Measurements from ENCODE around the gene ELP4.
"Not testable (repeated sequence)": the region's sequence is repeated elsewhere in the genome, so short reads cannot be mapped to it uniquely, and the experiment has no call there.

ELP4 gene

DNA sequence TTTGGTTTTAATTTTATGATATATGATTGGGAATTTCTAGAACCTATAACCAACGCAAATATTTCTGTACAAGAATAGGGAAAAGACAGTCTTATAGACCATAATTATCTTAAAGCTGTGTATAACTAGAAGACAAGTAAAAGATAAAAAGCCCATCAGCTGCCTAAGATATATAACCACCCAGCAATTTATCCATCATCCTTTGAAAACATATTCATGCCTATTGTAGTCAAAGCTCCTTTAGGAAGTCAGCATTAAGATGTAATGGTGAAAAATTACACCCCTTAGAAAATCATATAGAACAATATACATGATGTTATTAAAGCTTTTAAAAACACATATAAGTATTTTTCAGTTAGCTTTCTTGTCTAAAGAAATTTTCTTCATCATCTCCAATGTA, 46.4 kb downstream of the ELP4 start:
- H3K9ac ChIP-seq (ENCODE audit: low read length), result no peak overlapping the region
- H3K4me2 ChIP-seq (ENCODE audit: low read length), result no peak overlapping the region
- H2AFZ ChIP-seq (ENCODE audit: low read length), result no peak overlapping the region
- H3K9me3 ChIP-seq (ENCODE audit: low read length), result no peaks in the 10 kb centered on the region
- no peak overlapping the region for H3K4me3 ChIP-seq (ENCODE audit: low read depth, low read length, poor library complexity, severe bottlenecking)
- no peaks in the 10 kb centered on the region for H3K27me3 ChIP-seq (ENCODE audit: insufficient read depth, low read length)
- no peaks in the 10 kb centered on the region for H3F3A ChIP-seq (ENCODE audit: insufficient read depth, low read length)
- H3K9me2 ChIP-seq (ENCODE audit: low read depth, low read length), result no peaks in the 10 kb centered on the region
- no peaks in the 10 kb centered on the region for H3K4me1 ChIP-seq (ENCODE audit: insufficient read depth, low read length, severe bottlenecking)
- 0 out of 2 replicates have a peak, but pooled peaks cover 1% of the 10 kb centered on the region for H3K36me3 ChIP-seq (ENCODE audit: insufficient read depth, low read length)
- no peak overlapping the region for H3K27ac ChIP-seq (ENCODE audit: low read depth, low read length, poor library complexity, severe bottlenecking)
- TF ChIP-seq, protein P1, sequence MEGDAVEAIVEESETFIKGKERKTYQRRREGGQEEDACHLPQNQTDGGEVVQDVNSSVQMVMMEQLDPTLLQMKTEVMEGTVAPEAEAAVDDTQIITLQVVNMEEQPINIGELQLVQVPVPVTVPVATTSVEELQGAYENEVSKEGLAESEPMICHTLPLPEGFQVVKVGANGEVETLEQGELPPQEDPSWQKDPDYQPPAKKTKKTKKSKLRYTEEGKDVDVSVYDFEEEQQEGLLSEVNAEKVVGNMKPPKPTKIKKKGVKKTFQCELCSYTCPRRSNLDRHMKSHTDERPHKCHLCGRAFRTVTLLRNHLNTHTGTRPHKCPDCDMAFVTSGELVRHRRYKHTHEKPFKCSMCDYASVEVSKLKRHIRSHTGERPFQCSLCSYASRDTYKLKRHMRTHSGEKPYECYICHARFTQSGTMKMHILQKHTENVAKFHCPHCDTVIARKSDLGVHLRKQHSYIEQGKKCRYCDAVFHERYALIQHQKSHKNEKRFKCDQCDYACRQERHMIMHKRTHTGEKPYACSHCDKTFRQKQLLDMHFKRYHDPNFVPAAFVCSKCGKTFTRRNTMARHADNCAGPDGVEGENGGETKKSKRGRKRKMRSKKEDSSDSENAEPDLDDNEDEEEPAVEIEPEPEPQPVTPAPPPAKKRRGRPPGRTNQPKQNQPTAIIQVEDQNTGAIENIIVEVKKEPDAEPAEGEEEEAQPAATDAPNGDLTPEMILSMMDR (IDR thresholded peaks at IDR 0.05; ENCODE audit: low read length), result no peak
- TF ChIP-seq EZH2 (IDR thresholded peaks at IDR 0.05; ENCODE audit: borderline replicate concordance, low read length), result no peak
- no peaks in the 10 kb centered on the region for H3K79me2 ChIP-seq (ENCODE audit: insufficient read depth, low read length)
- no peaks in the 10 kb centered on the region for H4K20me1 ChIP-seq (ENCODE audit: insufficient read depth, low read length)

DNA sequence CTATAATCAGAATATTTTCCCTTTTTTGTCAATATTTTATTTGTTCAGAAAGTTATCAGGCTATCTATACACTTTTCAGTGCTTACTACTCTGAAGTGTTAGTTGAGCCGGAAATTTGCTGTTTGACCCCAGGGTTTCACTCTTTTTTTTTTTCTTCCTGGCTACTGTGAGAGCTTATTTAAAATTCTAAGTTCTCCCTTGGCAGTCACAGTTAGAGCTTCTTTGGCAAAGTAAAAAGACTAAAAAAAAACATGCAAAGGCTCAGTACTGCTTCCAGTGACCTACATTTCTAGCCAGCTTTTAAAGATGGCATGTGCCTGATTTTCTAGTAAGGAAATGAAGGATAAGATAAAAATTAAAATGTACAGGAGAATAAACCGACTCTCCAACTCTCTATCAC, 48.4 kb downstream of the ELP4 start:
- no peaks in the 10 kb centered on the region for H3K9me2 ChIP-seq (ENCODE audit: low read depth, low read length)
- no peak overlapping the region for H3K27ac ChIP-seq (ENCODE audit: low read depth, low read length, poor library complexity, severe bottlenecking)
- H4K20me1 ChIP-seq (ENCODE audit: insufficient read depth, low read length), result no peaks in the 10 kb centered on the region
- H3K4me3 ChIP-seq (ENCODE audit: low read depth, low read length, poor library complexity, severe bottlenecking), result no peak overlapping the region
- no peaks in the 10 kb centered on the region for H3K4me1 ChIP-seq (ENCODE audit: insufficient read depth, low read length, severe bottlenecking)
- H3K9ac ChIP-seq (ENCODE audit: low read length), result no peak overlapping the region
- 0 out of 2 replicates have a peak, but pooled peaks cover 3% of the 10 kb centered on the region for H3K36me3 ChIP-seq (ENCODE audit: insufficient read depth, low read length)
- TF ChIP-seq, protein P1 (IDR thresholded peaks at IDR 0.05; ENCODE audit: low read length), result no peak
- no peak for TF ChIP-seq EZH2 (IDR thresholded peaks at IDR 0.05; ENCODE audit: borderline replicate concordance, low read length)
- H3K4me2 ChIP-seq (ENCODE audit: low read length), result no peak overlapping the region
- H3K27me3 ChIP-seq (ENCODE audit: insufficient read depth, low read length), result no peaks in the 10 kb centered on the region
- H3K9me3 ChIP-seq (ENCODE audit: low read length), result no peaks in the 10 kb centered on the region
- H3F3A ChIP-seq (ENCODE audit: insufficient read depth, low read length), result no peaks in the 10 kb centered on the region
- no peaks in the 10 kb centered on the region for H3K79me2 ChIP-seq (ENCODE audit: insufficient read depth, low read length)
- H2AFZ ChIP-seq (ENCODE audit: low read length), result no peak overlapping the region

DNA sequence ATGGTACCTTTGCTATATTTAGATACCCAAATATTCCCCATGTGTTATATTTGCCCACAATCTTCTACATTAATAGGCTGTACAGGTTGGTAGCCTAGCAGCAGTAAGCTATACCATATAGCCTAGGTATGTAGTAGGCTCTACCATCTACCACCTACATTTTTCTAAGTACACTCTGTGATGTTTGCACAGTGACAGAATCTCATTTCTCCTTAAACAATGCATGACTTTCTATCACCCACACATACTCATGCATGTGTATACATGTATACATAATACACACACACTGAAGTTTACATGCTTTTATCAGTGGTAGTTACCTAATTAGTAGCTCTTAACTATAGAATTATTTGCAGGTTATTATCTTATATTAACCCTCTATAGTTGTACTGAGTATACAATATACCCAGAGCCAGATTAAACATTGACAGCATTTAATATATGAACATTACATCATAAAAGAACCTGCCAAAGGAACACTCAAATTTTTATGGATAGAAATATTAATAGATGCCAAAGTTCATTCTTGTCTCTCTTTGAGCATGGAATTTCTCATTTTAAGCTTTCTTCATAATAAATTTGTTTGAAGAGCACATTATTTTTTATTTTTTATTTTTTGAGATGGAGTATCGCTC, 51.4 kb downstream of the ELP4 start:
- Histone ChIP-seq H3K4me1 (ENCODE audit: insufficient read depth, low read length, severe bottlenecking) (no peaks in the 10 kb centered on the region), H3K79me2 (ENCODE audit: insufficient read depth, low read length) (no peaks in the 10 kb centered on the region), H3K27me3 (ENCODE audit: insufficient read depth, low read length) (no peaks in the 10 kb centered on the region), H3K36me3 (ENCODE audit: insufficient read depth, low read length) (0 out of 2 replicates have a peak, but pooled peaks cover 4% of the 10 kb centered on the region), H3K9ac (ENCODE audit: low read length) (no peak overlapping the region), H4K20me1 (ENCODE audit: insufficient read depth, low read length) (no peaks in the 10 kb centered on the region), H3F3A (ENCODE audit: insufficient read depth, low read length) (no peaks in the 10 kb centered on the region), H3K27ac (ENCODE audit: low read depth, low read length, poor library complexity, severe bottlenecking) (no peak overlapping the region), H3K9me3 (ENCODE audit: low read length) (no peaks in the 10 kb centered on the region), H3K4me2 (ENCODE audit: low read length) (no peak overlapping the region), H3K9me2 (ENCODE audit: low read depth, low read length) (no peaks in the 10 kb centered on the region), H2AFZ (ENCODE audit: low read length) (no peak overlapping the region), H3K4me3 (ENCODE audit: low read depth, low read length, poor library complexity, severe bottlenecking) (no peak overlapping the region)
- no peak for TF ChIP-seq EZH2 (IDR thresholded peaks at IDR 0.05; ENCODE audit: borderline replicate concordance, low read length)
- TF ChIP-seq, protein P1 (IDR thresholded peaks at IDR 0.05; ENCODE audit: low read length), result no peak

DNA sequence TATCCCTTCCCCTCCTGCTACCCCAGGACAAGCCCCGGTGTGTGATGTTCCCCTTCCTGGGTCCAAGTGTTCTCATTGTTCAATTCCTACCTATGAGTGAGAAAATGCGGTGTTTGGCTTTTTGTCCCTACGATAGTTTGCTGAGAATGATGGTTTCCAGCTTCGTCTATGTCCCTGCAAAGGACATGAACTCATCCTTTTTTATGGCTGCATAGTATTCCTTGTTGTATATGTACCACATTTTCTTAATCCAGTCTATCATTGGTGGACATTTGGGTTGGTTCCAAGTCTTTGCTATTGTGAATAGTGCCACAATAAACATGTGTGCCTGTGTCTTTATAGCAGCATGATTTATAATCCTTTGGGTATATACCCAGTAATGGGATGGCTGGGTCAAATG, 55.0 kb downstream of the ELP4 start:
- peaks cover 14% of the 10 kb centered on the region for H3K36me3 ChIP-seq (ENCODE audit: insufficient read depth, low read length)
- not testable (repeated sequence) for H3K27ac ChIP-seq (ENCODE audit: low read depth, low read length, poor library complexity, severe bottlenecking); H3K4me3 ChIP-seq (ENCODE audit: low read depth, low read length, poor library complexity, severe bottlenecking)

DNA sequence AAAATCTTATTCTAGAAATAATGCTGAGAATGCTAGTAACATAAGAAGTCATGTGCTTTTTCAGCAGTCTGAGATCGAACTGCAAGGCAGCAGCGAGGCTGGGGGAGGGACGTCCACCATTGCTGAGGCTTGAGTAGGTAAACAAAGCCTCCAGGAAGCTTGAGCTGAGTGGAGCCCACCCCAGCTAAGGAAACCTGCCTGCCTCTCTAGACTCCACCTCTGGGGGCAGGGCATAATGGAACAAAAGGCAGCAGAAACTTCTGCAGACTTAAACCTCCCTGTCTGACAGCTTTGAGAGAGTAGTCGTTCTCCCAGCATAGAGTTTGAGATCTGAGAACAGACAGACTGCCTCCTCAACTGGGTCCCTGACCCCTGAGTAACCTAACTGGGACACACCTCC, 64.6 kb downstream of the ELP4 start:
- not testable (repeated sequence) for H3K27ac ChIP-seq (ENCODE audit: low read depth, low read length, poor library complexity, severe bottlenecking); H3K9me2 ChIP-seq (ENCODE audit: low read depth, low read length); H3K79me2 ChIP-seq (ENCODE audit: insufficient read depth, low read length); H3K27me3 ChIP-seq (ENCODE audit: insufficient read depth, low read length); H3K9ac ChIP-seq (ENCODE audit: low read length); H3K4me1 ChIP-seq (ENCODE audit: insufficient read depth, low read length, severe bottlenecking); H3K9me3 ChIP-seq (ENCODE audit: low read length); H3K36me3 ChIP-seq (ENCODE audit: insufficient read depth, low read length); H4K20me1 ChIP-seq (ENCODE audit: insufficient read depth, low read length); H2AFZ ChIP-seq (ENCODE audit: low read length); H3K4me2 ChIP-seq (ENCODE audit: low read length); H3K4me3 ChIP-seq (ENCODE audit: low read depth, low read length, poor library complexity, severe bottlenecking); H3F3A ChIP-seq (ENCODE audit: insufficient read depth, low read length)

More for the DNA sequence above, 55.0 kb downstream of the ELP4 start:
- not testable (repeated sequence) for H3K4me2 ChIP-seq (ENCODE audit: low read length); H3K79me2 ChIP-seq (ENCODE audit: insufficient read depth, low read length); H3K27me3 ChIP-seq (ENCODE audit: insufficient read depth, low read length); H4K20me1 ChIP-seq (ENCODE audit: insufficient read depth, low read length); H2AFZ ChIP-seq (ENCODE audit: low read length); H3K9ac ChIP-seq (ENCODE audit: low read length); H3K9me3 ChIP-seq (ENCODE audit: low read length); H3K4me1 ChIP-seq (ENCODE audit: insufficient read depth, low read length, severe bottlenecking); H3K9me2 ChIP-seq (ENCODE audit: low read depth, low read length); H3F3A ChIP-seq (ENCODE audit: insufficient read depth, low read length)
